Putamen (tissue), 1 donor: ENCODE results near the gene OR5V1.
"Not testable (repeated sequence)": the region's sequence is repeated elsewhere in the genome, so short reads cannot be mapped to it uniquely, and the experiment has no call there.

Experiments used
- DNase-seq: peaks from one replicate; pipeline ENCODE4 v3.0.0-alpha.2; 2016; ENCODE audit warnings: low spot score

The OR5V1 gene

DNA sequence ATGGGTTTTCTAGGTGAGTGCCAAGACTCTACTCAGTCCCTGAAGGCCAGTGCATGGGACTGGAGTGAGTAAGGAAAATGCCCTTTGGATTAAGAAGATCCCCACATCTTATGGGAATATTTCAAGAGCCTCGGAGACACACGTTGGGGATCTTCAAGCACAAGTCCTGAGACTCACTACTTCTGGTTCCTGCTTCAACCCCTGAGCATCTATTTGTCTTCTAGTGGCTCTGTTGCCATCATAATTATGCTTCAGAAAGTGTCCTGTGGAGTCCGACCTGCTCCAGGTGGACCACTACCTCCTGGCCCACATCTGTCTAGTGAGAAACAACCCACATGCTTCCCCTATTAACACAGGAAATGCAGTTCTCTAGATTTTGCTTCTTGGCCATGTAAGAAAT lies at the start of gene OR5V1:
OR5V1 (minus strand) TSS at position 101 of the 400 bp plus-strand sequence. CDS start 12,670 bp downstream, outside the sequence.
- no peak for DNase-seq

DNA sequence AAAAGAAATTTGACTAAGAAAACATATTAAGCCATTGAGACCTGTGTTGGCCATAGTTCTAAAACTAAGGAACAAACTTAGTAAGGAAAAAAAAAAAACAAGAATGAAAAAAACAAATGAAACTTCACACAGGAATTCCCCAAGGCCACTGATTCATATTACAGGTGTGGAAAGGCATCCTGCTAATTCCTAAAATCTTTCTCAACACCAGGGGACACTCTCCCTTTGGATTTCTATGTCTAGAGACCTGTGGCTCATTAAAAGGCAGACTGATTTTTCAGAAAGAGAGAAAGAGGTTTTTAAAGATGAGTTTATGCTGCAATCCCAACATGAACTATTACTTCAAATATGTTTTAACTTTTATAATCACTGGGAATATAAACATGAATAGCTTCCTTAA lies 45.9 kb upstream of the OR5V1 start, which contains the start of gene OR12D1:
OR12D1 (plus strand) TSS at position 341 of the 400 bp plus-strand sequence.
- no peak for DNase-seq

DNA sequence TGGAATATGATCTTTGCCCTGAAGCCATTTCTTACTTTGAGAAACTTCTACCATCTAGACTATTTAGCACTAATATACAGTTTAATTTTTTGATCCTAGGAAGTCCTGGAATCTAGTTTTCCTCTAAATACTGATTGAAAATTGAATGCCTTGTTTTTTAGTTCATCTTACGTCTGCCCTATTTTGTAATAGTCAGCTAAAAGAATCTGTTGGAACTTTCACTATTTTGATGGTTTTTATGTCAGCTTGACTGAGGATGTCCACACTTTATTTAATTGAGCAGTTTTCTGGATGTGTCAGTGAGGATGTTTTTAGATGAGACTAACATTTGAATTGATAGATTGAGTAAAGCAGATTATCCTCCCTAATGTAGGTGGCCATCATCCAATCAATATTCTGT lies 35.1 kb upstream of the OR5V1 start:
- no peak for DNase-seq

DNA sequence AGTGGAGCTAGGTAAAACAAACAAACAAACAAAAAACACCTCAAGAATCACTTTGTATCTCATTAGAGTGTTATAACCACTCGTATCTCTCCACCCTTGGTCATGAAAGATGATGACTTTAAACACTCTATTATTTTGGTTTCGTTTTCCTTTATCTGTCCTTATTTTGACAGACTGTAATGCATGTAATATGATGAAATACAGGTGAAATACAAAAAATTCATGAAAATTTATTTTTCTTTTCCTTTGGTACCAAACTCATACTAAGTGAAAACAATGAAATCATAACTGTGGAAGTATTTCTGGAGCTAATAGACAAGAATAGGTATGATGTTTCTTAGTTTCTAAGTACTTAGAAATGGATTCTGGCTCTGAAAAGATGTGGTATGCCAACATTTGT lies 30.9 kb upstream of the OR5V1 start:
- DNase-seq, result no peak

DNA sequence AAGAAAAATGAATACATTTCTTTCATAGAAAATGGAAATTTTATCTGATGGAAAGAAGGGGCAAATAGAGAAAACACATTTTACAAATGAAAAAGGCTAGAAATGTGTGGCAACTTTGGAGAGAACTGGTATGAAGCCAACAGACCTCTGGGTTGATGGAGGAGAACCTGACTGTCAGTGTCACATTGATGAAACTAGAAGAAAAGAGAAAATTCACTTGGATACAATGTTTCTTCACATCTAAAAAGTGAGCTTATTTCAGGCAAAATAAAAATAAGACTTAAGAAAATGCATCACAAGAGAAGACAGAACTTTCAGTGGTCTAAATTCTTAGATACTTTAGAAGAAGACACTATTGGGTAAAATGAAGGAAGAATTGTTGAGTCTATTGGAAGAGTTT lies 26.7 kb upstream of the OR5V1 start, which contains the start of gene OR12D2:
OR12D2 (plus strand) TSS at position 301 of the 400 bp plus-strand sequence. CDS start 1,069 bp downstream, outside the sequence.
- no peak for DNase-seq

DNA sequence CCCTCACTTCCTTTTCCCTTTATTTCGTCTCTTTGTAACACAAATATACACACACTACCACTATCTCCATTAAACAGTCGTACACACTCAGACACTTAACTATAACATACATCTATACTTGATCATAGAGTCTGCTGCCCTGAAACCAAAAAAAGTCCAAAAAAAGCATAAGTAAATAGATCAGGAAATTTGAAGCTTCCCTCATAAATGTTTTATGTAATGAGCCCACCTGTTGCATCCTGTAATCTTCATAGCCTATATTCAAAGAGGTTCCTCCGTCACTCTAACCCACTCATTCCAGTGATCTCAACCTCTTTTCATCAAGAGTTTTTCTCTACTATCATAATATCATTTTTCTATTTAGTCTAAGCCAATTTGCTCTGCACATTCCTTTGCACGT lies 19.9 kb upstream of the OR5V1 start:
- DNase-seq, result no peak

DNA sequence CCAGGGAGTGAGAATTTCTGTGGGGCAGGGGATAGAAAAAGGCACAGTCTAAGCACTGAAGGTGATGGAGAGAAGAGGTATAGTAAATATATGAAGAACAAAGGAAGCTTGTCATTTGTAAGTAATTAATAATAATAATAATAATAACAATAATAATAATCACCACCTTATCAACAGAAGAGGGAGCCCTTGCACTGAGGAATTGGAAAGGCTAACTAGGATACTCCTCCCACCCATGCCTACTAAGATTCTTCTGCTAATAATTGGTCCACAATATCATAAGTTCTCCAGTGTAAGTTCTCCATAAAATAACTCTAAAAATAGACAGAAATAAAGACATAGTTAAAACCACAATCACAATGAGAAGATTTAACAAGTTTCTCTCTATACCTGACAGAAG lies 7.3 kb upstream of the OR5V1 start:
- DNase-seq, result no peak

DNA sequence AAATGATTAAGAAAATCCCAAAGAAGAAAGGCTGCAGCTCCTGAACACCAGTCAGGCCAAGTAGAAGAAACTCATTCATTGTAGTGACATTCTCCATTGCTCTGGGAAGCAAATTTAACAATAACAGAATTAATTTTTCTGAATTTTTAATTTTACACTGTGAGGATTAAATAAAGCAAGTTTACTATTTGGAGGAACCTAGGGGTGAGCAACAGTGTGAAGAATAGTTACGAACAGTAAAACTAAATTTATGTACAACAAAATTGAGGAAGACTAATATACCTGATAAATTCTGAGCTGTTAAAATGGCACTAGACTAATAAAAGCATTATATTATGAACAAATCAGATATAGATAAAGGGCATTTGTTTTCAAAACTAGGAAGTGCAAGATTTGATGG lies 6.5 kb upstream of the OR5V1 start, which contains the start of gene OR12D3:
OR12D3 (minus strand) TSS at position 101 of the 400 bp plus-strand sequence; CDS start at position 97, 4 bp downstream.
- no peak for DNase-seq

DNA sequence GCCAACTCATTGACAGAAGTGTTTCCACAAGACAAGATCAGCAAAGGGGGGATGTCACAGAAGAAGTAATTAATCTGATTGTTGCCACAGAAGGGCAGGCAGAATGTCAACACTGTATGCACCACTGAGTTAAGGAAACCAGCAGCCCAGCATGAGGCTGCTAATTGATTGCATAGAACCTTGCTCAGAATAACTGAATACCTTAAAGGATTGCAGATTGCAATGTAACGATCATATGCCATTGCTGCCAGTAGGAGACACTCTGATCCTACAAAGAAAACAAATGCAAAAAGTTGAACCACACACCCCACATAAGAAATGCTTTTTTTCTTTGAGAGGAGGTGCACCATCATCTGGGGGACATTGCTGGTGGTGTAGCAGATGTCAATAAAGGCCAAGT lies 13.1 kb downstream of the OR5V1 start:
- no peak for DNase-seq

DNA sequence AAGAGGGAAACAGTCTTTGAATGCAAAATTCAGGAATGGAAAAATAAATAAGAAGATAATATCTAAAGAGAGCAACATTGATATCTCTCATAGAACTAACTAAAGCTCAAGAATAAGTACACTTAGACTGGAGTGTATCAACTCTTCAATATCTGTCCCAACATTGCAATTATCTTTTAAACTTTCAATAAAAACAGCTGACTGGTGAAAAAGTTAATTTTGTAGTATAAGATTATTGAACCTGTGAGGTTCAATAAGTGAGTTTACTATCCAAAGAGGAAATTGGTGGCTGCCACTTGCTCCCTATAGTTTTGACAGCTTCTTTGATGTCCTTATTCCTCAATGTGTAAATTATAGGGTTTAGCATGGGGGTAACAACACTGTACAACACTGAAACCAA lies 13.7 kb downstream of the OR5V1 start:
- DNase-seq, result no peak

DNA sequence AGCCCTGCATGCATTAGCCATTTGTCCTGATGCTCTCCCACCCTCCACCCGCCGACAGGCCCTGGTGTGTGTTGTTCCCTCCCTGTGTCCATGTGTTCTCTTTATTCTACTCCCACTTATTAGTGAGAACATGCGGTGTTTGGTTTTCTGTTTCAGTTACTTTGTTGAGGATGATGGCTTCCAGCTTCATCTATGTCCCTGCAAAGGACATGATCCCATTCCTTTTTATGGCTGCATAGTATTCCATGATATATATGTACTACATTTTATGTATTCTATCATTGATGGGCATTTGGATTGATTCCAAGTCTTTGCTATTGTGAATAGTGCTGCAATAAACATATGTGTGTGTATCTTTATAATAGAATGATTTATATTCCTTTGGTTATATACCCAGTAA lies 19.3 kb downstream of the OR5V1 start:
- not testable (repeated sequence) for DNase-seq

DNA sequence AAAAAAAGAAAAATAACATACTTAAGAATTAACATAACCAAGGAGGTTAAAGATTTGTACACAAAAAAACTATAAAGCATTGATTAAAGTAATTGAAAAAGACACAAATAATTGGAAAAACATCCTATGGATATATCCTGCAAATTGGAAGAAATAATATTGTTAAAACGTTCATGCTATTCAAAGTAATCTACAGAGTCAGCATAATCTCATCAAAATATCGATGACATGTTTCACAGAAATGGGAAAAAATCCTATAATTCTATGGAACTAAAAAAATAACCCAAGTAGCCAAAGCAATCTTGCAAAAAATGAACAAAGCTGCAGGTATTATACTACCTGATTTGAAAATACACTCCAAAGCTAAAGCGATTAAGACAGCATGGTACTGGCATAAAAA lies 23.3 kb downstream of the OR5V1 start:
- DNase-seq, result no peak

DNA sequence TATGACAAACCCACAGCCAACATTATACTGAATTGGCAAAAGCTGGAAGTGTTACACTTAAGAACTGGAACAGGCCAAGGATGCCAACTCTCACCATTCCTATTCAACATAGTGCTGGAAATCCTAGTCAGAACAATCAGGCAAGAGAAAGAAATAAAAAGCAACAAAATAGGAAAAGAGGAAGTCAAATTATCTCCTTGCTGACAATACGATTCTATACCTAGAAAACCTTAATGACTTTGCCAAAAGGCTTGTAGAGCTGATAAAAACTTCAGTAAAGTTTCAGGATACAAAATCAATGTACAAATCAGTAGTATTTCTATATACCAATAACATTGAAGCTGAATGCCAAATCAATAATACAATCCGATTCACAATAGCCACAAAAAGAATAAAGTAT lies 32.4 kb downstream of the OR5V1 start:
- no peak for DNase-seq

DNA sequence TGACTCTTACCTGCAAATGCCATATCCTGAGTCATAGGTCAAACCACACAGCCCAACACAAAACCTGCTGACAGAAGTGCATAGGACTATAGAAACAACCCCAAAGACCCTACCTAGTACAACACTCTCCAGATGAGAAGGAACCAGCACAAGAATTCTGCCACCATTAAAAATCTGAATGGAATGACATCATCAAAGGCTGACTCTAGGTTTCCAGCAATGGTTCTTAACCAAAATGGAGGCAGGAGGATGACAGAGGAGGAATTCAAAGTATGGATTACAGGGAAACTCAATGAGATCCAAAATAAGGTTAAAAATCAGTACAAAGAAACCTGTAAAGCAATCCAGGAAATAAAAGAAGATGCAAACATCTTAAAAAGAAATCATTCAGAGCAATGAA lies 36.0 kb downstream of the OR5V1 start:
- DNase-seq, result no peak

DNA sequence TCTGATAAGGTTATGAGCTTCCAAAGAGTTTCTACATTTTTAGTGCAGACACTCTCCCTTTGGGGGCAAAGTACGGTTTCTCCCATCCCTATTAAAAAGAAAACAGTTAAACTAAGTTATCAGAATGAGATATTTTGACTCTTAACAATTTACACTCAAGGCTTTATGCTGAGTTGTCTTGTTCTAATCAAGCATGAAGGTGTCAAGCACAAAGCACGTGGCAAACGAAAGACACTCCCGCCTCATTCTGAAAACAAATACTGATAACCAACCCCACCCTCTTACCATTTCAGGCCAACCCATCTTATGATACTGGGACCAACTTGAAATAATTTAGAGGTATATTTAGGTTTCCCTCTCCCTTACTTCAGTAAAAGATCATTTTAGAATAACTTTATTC lies 42.9 kb downstream of the OR5V1 start:
- no peak for DNase-seq

DNA sequence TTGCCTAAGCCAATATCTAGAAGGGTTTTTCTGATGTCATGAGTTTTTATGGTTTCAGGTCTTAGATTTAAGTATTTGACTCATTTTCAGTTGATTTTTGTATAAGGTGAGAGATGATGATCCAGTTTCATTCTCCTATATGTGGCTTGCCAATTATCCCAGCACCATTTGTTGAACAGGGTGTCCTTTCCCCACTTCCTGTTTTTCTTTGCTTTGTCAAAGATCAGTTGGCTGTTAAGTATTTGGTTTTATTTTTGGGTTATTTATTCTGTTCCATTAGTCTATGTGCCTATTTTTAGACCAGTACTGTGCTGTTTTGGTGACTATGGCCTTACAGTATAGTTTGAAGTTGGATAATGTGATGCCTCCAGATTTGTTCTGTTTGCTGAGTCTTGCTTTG lies 45.3 kb downstream of the OR5V1 start:
- not testable (repeated sequence) for DNase-seq

DNA sequence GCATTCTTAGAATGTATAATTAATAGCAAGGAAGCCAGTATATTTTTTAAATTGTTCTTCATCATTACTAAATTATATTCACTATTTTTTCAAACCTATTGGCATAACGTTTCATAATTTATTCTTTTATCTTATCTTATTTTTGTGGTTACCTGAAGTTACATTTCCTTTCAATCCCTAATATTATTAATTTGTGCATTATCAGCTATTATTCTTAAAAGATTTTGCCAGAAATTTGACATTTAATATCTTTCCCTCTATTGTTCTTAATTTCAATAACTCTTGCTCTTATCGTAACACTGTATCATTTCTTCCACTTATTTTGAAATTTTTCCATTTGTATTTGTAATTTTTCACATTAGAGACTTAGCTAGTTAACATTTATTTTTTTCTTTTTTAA lies 48.7 kb downstream of the OR5V1 start:
- no peak for DNase-seq
